Measurements from ENCODE around the gene FBN1.

The FBN1 gene

DNA sequence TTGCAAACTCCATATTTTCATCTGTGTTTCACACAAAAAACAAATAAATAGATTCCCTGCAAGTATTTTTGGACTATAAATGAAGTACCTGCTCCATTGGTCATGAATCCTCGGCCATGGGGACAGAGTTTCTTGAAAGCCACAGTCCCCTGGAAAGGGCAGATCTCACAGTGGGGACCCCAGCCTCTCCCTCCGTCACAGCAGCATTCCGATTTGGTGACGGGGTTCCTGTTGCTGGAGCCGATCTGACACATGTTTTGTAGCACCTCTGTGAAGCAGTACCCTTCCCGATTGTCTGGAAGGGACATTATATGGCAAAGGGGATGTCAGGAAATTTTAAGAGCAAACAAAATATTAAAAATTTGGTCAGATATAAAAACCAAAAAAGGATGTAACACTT lies 218.0 kb downstream of the FBN1 start:
- no peak for DNase-seq (ENCODE audit: low spot score)

DNA sequence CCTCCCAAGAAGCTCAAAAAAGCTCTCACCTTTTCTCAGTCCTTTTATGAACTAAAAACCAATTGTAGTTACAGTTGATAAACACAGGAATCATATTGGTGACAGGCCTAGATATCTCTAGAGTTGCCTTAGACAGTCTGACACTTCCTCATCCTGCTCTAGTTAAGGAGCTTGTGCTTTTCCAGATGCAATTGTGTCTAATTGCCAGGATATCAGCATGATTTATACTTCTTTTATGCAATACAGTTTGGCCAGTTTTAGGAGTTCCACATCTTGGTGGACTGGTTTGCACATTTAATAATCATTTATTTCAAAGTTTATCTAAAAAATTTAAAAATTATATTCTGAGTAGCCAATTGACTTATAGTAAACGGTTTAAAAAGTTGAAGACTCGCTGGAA lies 218.6 kb downstream of the FBN1 start:
- no peak for DNase-seq (ENCODE audit: low spot score)

DNA sequence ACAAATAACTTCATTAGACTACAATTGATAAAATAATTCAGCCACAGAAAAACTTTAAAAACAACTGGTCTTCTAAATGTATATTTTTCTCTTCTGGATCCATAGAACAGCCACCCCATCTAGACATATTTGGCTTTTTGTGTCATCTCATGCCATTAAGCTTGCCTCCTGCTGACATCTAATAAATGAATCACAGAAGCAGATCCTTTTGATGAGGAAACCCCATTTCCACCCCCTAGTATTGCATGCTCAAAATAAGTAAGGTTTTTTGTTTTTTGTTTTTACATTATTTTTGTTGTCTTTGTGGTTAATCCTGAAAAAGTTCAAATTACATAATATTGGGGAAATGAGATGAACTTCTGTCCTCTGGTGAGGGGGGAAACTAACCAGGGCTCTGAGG lies 219.5 kb downstream of the FBN1 start:
- no peak for DNase-seq (ENCODE audit: low spot score)

DNA sequence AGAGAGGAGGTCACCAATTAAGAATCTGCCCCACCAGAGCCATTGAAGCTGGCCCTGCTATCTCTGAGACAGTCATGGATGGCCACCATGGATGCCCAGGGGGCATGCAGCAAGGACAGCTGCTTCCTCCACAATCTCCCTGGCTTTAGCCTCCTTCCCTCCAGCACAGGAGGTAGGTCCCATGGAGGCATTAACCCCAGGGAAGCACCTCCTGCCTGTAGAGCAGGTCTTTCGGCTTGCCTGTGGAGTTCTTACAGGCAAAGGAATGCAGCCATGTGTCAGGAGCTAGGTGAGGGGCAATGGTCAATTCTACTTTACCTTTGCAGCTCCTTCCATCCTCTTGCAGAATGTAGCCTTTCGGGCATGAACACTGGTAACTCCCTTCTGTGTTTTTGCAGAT lies 220.5 kb downstream of the FBN1 start:
- DNase-seq (ENCODE audit: low spot score): no peak

DNA sequence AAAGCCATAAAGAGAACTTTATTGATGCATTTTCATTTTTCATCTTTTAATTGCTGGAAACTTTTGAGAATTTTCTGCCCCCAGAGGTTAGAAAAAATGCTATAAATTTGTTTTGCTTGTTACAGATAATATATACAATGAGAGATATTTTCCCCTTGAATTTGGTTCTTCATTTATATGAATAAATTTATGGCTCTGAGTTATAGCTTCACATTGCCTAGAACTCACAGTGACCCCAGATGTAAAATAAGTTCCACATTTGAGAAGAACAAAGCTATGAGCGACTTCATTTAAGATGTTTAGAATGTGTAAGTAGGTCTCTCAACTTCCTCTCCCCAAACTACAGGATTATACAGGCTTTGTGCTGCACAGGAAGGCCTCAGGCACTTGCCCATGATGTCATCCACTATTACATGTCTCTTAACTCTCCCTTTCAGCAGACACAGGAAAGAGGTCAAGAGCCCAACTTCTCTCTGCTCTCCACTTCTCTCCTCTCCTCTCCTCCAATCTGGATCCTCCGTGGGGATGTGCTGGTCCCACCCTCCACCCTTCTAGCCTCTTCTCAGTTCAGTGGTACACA lies 221.5 kb downstream of the FBN1 start:
- no peak for DNase-seq (ENCODE audit: low spot score)

DNA sequence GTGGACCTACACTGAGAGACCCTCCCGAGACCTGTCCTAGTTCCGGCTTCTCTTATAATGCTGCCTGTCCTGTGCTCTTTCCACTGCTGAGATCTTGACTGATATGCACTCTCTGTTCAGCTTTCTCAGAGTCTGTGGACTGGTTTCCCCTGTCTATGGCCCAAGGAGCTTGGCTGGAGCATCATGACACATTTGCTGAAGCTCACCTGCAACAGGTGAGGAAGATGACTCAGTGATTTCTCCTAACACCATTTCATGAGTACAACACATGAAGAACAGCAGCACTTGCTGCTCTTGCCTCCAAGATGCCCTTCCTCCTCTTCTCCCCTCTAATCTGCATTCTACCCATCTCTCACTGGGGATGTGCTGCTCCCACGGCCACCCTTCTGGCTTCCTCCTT lies 222.2 kb downstream of the FBN1 start:
- DNase-seq (ENCODE audit: low spot score): no peak

DNA sequence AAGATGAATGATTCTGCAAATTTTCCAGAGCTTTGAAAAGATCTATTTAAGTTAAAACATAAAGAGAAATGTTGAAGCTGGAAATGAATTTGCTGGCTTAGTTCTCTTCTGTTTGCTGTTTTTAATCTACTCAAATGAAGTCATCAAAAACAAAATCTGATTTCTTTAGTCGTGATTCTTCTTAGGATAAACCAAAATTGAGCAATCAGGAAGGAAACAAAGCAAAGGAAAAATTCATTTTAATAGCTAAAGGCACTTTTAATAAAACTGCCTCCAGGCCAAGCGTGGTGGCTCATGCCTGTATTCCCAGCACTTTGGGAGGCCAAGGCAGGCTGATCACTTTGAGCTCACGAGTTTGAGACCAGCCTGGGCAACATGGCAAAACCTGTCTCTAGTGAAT lies 223.1 kb downstream of the FBN1 start:
- no peak for DNase-seq (ENCODE audit: low spot score)

DNA sequence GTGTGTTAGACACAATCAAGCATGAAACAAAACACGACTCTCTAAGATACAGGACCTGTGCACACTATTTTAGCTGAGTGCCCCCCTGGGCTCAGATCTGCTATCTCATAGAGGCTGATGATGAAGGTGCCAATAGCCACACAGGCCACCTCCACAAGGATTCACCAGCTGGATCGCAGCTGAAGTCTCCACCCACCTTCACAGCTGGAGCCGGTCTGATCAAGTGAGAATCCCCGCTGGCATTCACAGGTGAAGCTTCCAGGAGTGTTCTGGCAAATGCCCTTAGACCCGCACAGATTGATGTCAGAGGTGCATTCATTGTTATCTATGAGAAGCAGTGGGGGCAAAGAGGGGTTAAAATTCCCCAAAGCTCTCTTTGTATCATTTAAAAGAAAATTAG lies 224.1 kb downstream of the FBN1 start:
- no peak for DNase-seq (ENCODE audit: low spot score)

DNA sequence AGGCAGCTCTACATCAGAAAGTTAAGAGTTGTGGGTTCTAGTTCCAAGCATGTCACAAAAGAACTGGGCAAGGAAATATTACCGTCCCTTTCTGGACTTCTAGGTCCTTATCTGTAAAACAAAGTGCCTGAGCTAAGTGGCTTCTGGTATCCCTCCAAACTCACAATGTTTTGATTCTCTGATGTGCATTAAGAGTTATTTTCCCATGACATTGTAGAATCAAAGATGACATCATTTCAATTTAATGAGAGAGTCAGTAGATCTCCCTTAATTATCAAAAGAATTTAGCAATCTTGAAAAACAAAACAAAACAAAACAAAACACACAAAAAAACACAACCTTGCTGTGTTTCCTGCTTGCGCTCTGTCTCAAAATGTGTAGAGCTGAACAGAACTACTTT lies 225.6 kb downstream of the FBN1 start:
- no peak for DNase-seq (ENCODE audit: low spot score)

DNA sequence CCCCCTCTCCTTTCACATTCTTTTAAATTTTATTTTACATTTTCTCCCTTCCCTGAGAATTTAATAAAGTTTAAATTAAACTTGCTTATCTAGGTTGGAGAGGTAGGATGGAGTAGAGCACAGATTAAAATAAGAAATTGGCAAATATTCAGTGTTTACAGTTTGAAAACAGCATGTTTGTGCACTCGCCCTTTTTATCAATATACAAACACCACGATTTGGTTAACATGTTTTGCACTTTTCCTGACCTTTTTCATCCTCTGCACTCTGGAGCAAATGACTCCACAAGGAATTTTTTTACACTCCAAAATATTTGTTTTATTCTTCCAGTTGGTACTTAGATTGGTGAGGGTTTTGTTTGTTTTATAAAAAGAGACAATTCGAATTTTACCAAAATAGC lies 227.2 kb downstream of the FBN1 start:
- DNase-seq (ENCODE audit: low spot score): no peak

DNA sequence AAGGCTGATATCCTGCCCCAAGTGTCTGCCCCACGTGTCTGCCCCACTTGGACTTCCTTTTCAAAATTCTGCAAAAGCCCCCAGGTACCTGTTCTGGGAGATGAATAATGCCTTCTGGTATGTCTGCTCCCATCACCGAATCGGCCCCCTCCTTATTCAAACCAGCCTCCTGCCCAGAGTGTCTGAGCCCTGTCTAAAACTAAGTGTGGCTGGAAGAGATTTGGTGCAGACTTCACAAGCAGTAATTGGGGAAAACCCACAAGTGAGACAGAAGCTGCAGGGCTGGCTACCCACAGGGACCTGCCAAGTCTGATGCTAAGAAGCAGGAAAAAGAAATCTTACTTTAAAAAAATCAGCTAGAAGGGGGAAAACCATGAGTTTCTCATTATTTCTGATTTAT lies 229.2 kb downstream of the FBN1 start:
- DNase-seq (ENCODE audit: low spot score): no peak

DNA sequence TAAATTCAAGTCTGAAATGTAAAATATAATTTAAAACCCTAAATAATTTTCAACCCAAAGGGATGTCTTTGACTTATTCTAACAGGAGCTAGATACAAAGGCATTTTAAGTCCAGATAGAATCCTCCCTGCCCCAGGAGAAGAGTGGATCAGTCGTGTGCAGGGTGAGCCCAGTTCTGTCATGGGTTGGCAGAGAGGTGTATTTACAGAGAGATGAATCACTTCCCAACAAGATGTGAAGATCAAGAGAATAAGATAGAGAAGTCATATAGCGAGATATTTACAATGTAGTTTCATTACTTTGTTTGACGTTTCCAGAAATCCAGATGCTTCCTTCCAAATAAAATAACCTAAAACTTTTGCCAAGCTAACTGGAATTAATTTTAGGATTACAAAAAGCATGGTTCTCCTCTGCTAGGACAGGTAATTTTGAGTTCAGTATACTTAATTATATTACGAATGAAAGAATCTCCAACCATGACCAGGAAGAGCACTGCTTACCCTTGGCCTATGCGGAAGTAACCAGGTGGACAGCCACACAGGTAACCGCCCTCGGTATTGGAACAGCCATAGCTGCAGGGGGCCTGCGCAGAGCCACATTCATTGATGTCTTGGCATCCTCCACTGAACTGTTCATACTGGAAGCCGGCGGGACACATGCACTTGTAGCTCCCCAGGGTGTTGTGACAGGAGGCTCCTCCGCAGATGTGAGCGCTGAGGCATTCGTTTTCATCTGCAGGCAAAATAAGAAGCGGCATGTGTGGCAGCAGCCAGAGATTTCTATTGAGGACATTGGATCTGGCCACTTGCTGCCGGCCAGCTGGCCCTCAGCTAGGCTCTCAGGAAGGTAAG lies 230.2 kb downstream of the FBN1 start:
- DNase-seq (ENCODE audit: low spot score): no peak

DNA sequence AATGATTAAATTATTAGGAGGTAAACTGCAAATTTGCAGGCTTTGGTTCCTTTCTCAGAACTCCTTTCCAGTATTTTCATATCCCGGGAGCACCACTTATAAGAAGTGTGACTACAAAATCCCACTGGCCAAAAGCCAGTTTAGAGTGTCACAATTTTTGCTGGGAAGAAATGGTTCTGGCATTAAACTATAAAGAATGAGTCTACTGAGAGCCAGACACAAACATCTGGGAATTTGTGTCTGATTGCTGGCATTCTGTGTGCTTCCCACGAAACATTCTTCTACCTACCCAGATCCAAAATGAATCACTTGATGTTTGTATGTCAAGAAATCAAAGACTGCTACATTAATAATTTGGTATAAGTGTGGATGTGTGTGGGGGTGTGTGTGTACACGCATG lies 231.5 kb downstream of the FBN1 start:
- DNase-seq (ENCODE audit: low spot score): no peak

DNA sequence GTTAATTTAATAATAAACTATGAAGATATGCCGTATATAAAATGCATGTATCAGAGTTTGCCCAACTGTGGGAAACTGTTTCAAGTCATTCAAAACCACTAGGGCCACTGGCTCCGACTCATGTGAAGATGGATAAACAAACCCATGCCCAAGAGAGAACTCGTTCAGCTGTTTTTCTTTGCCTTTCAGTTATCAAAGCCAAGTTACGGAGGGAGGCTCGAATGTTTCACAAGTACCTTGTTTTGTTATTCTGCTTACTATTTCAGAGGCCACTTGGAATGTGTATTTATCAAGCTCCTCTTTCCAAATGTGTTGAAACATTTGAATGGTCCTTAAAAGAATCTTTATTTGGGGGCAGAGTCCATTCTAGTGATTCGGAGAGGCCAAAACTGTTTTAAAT lies 232.2 kb downstream of the FBN1 start:
- DNase-seq (ENCODE audit: low spot score): no peak

DNA sequence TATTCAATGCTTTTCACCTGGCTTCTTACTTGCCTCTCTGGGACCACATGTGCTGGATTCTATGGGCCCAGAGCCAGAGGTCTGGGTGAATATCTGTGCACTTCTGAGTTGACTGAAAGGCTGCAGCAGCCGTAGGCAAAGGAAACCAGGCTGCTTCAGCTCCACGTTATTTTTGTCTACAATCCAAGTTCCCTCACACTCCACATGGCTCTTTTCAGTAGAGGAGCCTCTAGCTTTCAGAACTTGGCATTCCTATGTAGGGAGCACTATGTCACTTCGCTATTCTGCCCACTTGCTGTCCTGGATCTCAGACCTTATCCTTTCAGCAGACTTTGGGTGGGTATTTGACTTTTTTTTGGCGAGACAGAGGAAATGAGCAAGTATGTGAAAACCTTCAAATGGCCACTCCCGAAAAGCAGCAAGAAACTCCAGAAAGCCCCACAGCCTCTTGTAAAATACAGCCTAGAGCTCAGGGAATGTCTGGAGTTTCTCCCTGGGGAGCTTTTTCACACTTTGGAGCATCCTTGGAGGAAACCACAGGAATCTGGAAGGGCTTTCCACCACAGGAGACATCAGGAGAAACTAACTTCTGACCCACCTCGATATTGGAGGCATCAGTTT lies 233.4 kb downstream of the FBN1 start:
- peak; percentile 25 for DNase-seq (ENCODE audit: low spot score)

DNA sequence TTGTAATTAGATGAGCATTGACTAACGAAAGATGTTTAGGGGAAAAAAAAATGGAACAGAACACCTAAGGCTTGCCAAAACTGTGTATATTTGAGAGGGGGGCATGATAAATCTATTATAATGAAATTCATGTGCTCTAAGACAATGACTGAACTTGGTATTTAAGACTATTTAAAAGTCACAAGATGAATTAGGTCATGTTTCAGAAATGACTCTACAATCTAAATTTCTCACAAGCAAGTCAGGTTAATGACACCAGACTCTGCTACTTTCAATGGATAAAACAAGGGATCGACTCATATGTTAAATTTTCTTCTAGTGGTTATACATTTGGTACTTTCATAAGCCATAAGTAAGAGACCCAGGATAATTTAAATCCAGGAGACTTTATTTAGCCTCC lies 235.9 kb downstream of the FBN1 start:
- DNase-seq (ENCODE audit: low spot score): no peak

DNA sequence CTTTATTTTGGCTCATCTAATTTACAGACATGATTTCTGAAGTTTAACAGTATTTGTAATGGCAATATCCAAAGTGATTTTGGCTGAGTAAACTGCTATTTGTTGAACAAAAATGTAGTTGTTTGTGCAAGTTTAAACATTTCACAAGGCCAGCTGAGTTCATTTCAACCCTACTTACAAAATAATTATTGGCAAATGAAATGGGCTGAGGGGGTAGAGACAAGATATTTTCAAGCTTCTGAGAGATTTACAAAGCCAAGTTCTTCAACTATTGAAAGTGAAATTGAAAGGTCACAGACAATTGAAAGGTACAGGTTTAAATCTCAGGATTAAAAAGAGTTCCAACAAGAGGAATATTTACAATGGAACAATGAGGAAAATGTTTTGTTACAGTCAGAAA lies 237.2 kb downstream of the FBN1 start:
- no peak for DNase-seq (ENCODE audit: low spot score)

DNA sequence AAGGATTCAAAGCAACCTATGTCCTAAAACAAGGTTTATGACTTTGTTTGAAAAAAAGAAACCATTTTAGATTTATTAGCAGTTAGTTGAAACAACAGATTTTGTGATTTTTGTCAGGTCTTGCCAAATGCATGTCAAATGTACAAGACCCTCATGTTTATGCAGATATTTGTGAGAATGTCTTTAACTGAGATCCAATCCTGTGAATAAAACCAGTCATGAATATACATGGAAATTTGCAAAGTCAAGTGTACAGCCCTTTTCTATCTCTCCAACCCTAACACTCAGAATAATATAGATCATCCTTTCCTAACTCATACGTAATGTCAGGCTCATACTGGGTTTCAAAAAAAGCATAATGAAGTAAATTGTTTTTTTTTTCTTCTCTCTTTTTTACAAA lies 237.9 kb downstream of the FBN1 start:
- no peak for DNase-seq (ENCODE audit: low spot score)

DNA sequence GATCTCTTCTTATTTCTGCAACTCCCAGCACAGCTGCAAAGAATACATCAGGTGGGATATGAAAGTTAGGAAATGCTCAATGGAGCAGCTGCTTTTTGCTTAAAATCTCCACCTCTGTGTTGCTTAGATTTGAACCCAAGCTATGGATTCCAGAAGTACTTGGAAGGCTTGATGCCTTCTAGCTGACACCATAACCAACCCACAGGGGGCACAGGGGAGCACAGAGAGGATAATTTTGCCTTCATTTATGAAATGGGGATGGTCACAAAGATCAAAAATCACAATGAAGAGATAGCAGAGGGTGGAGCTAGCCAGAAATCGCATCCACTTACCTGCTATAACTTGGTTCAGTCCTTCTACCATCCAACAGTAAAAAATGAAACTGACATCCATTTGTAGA lies 238.6 kb downstream of the FBN1 start:
- no peak for DNase-seq (ENCODE audit: low spot score)

DNA sequence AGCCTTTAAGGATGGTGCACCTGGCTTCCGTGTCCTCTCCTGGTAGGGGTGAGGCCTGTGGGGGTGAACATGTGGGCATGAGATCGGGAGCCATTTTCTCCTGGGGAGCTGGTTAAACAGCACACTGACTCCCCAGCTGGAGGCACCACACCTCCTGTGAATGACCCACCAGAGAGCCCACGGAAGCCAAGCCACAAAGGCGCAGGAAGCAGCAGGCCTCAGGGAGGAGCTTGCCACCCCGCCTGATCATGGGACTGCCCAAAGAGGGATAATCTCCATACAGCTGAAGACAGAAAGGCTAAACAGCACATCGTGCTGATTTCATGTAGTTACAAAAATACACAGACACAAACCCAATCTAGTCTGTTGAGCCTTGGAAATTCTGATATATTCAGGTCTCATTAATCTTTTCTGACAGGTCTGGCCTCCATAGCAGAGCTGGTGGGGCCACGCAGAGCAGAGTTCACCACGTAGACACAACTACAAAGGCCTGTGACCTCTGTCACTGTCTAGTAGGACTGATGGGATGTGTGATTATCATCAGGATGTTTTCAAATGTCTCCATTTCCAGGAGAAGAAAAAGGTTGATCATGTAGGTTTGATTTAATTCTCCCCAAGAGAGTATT lies 239.1 kb downstream of the FBN1 start:
- no peak for DNase-seq (ENCODE audit: low spot score)

DNA sequence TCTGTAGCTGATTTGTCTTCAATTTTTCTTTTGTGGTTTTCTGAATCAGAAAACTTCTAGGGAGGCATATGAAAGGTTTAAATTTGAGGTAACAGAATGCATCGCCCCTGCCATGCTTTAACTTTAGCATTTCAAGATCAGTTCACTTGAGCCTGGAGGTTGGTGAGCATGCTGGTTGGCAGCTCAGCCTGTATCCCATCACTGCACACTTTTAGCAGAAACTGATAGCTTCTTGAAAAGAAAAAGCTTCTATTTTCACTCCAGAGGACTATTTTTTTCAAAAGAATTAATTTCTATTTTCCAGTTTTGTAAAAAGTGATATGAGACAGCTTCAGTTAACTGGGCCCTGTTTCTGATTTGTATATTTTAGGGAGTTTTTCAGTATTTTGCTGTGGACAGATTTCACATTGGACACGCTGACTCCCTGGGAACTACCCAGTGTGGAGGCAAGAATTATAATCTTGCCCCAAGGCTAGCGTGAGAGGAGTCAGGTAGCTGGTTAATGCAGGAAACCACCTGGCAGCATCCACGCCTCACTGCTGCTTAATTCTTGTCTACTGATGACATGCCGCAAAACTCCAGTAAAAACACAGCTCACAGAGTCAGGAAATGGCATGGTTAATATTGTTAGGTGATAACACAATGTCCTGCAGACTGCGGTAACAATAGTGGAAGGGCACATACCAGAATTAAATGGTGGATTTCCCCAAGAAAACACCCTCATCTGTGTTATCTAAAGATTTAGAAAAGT lies 242.9 kb downstream of the FBN1 start:
- DNase-seq (ENCODE audit: low spot score): no peak

DNA sequence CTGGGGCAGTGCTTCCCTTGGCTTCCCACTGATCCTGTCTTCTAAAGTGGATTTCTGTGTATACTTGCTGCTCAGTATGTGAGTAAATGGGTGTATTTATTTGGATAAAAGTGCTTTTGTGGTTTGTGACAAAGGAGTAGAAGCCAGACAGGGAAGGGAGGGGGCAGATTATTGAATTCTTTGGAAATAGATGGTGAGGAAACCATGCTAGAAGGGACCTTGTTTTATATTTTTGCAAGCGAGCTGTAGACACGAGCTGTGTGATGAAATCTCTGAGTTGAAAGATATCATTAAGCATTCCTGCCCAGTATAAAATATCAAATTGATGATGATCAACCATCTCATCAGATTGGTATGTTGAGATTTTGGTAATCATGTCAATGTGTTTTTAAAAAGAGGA lies 245.4 kb downstream of the FBN1 start:
- no peak for DNase-seq (ENCODE audit: low spot score)
